ENCODE data around the gene MAD1L1.

Gene MAD1L1

DNA sequence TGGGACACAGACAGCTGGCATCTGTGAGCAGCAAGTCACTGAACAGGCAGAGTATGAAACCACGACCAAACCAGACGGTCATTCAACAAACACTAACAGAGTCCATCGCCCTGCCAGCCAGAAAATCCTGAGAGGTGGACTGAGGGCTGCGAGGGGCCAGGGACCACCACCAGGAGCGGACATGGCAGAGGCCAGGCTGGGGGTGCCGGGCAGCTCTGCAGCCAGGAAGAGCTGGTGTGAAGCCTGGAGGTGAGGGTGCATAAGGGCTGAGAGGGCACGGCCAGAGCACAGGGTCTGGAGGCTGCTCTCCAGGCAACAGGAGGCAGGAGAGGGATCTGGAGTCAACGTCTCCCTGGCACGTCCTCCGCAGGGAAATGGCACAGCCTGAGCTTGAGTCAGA lies 15.5 kb downstream of the MAD1L1 start:
- no peak for DNase-seq

GRCh38 chr7:2215851-2216250 lies 16.9 kb downstream of the MAD1L1 start:
- DNase-seq, result no peak

- DNase-seq, result no peak
Measured at GRCh38 chr7:2214636-2215035, 18.1 kb downstream of the MAD1L1 start.

GRCh38 chr7:2213551-2214215 lies 19.1 kb downstream of the MAD1L1 start:
- no peak for DNase-seq

GRCh38 chr7:2212906-2213305 lies 19.8 kb downstream of the MAD1L1 start:
- DNase-seq, result no peak

- DNase-seq, result no peak
Measured at GRCh38 chr7:2211926-2212325, 20.8 kb downstream of the MAD1L1 start.

DNA sequence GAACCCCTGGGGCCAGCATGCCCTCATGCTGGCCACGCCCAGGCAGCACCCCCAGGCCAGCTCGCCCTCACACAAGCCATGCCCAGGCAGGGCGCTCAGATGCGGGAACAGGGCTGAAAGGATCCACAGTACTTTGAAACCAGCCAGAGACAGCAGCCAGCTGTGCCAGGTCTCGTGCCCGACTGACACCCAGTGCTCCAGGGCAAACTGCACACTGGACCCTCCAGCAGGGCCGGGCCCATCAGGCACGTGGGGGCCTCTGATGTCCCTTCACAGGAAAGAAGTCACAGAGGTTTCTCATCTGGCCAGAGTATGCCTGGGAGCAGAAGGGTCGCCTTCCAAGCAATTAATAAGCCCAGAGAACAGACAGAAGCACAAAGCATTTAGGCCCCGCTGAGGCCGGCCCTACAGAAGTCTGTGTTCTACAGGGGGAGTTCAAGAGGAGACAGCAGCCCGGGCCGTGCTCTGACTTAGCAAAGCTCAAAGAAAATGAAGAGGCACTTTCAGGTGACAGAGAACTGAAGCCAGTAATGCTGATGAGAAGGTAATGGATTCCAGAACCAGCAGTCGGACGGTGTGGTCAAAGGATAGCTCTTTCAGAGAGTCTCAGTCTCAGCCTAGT lies 21.4 kb downstream of the MAD1L1 start:
- no peak for DNase-seq

- DNase-seq, result no peak
Measured at GRCh38 chr7:2210551-2211258, 22.0 kb downstream of the MAD1L1 start.

DNA sequence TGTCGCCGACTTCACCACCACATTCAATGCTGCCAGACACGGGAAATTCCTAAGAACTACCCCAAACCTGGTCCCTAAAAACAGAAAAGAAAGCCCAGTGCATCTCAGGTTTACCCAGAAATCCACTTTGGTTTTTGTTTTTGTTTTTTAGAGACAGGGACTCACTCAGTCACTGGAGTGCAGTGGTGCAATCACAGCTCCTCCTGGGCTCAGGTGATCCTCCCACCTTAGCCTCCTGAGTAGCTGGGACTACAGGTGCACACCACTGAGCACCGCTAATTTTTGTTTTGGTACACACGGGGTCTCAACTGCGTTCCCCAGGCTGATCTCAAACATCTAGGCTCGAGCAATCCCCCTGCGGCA lies 22.8 kb downstream of the MAD1L1 start:
- DNase-seq, result no peak

GRCh38 chr7:2209146-2209960 lies 23.4 kb downstream of the MAD1L1 start:
- peak; percentile 36 for DNase-seq

GRCh38 chr7:2208712-2209111 lies 24.0 kb downstream of the MAD1L1 start:
- DNase-seq, result no peak

GRCh38 chr7:2205036-2205780 lies 27.5 kb downstream of the MAD1L1 start:
- no peak for DNase-seq

DNA sequence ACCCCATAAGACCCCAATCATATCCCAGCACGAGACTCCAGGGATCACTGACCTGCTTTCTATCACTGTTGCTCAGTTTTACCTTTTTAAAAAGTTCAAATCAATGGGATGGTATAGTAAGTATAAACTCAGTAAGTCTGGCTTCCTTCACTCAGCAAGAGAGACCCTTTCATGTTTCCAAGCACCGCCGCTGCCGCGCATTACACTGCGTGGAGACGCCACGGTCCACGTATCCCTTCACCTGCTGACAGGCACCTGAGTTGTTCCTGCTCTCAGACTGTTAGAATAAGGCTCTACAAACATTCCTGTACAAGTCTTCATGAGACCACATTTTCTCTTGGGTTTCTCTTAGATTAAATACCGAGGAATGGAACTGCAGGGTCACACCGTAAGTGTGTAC lies 28.3 kb downstream of the MAD1L1 start:
- no peak for DNase-seq

DNA sequence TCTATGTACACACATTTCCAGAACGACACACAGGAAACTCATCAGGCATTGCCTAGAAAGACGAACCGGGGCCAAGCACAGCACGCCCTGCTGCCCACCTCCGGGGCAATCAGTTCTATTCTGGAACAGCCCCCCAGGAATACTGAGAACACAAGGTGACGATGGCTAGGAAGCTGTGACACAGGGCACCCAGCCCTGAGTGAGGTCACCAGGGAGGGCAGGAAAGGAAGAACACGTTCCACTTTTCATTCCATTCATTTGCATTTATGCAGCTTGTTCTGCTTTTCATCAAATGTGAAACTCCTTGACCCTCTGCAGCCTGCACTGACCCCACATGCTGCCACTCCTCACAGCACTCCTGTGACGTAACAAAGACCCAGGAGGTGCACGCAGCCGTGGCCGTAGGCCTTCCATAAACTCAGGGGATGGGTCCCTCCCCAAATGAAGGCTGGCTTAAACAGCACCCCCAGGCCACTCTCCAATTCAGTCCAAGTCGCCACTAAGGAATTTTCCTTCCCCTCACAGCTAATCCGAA lies 28.9 kb downstream of the MAD1L1 start:
- DNase-seq, result no peak

DNA sequence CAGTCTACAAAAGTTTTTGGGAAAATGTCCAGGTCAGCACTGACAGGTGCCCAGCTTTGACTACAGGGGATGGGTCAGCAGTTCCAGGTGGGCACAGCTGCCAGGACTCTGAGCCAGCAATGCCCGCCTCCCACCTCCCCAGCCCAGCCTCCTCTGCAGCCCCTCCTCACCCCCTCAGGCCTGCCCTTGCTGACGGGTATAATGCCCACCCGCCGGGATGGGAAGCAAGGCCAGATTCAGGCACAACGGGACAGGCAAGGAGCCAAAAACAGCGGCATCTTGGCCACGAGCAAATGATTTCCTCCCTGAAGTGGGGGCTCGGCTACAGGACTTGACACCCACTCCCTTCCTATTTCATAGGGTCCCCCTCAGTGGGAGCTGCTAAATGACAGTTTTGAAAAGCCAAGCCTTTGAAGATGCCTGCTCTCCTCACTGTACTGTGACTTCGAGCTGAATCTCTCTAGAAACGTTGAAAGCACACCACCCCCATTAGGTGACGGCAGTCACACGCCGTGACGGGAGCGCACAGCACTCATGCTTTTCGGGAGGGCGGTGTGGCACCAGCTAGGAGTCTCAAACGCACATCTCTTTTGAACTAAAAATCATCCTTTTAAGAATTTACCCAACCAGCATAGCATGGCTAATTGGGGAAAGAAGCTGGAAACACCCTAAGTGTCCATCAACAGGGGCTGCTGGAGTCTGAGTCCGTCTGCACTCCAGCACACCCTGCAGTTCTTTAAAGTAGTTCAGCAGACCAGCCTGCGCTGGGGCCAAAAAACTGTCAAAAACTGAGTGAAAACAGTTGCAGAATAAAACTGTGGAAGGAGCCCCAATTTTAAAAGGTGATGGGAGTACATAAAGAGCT lies 29.6 kb downstream of the MAD1L1 start:
- DNase-seq, result no peak

- no peak for DNase-seq
Measured at GRCh38 chr7:2202361-2202761, 30.4 kb downstream of the MAD1L1 start.

GRCh38 chr7:2201686-2202360 lies 30.9 kb downstream of the MAD1L1 start:
- DNase-seq, result no peak

GRCh38 chr7:2201128-2201527 lies 31.6 kb downstream of the MAD1L1 start:
- DNase-seq, result no peak

- DNase-seq, result no peak
Measured at GRCh38 chr7:2200584-2200980, 32.2 kb downstream of the MAD1L1 start.

GRCh38 chr7:2199956-2200583 lies 32.7 kb downstream of the MAD1L1 start:
- no peak for DNase-seq
